HG03442 (cell line): Measurements from ENCODE around the gene PARD3B.

Experiments
- ATAC-seq: cut with Tn5 transposase; IDR thresholded peaks from one replicate; pipeline ENCODE4 v1.9.1; 2021; ENCODE audit warnings: mild to moderate bottlenecking, moderate library complexity; ENCODE audit not compliant: unreplicated experiment

PARD3B gene

DNA sequence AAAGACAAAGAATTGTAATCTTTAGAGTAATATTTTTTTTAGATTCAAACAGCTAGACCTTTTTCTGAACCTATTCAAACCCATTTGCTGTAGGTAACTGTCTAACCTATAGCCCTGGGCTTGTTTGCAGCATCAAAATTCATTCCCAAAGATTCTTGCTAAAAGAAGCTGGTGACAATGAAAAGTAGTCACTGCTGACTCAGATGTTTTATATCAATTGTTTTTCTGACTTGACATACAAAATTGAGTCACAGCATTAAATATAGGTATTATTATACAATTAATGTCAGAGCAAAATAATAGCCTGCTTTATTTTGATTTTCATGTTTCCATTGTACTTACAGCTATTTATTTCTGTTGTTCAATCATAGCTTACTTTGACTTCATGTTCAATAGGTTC, 816.7 kb downstream of the PARD3B start:
- no peak for ATAC-seq

DNA sequence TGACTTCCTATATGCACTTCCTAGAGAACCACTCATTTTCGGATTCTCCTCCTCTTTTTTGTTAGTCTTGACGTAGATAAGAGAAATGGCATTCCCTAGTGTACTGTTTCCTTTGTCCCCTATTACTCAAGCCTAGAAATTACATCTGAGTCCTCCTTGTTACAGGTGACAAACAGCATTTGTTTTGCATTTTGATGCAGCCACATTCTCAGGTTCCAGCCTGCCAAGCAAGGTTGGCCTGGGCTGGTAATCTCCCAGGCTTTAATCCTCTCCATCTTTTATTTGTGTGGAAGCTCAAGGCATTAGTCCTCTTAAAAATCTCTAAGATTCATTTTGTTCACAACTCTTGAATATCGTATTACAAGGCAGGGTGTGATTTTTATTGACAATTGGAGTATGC, 819.0 kb downstream of the PARD3B start:
- no peak for ATAC-seq

DNA sequence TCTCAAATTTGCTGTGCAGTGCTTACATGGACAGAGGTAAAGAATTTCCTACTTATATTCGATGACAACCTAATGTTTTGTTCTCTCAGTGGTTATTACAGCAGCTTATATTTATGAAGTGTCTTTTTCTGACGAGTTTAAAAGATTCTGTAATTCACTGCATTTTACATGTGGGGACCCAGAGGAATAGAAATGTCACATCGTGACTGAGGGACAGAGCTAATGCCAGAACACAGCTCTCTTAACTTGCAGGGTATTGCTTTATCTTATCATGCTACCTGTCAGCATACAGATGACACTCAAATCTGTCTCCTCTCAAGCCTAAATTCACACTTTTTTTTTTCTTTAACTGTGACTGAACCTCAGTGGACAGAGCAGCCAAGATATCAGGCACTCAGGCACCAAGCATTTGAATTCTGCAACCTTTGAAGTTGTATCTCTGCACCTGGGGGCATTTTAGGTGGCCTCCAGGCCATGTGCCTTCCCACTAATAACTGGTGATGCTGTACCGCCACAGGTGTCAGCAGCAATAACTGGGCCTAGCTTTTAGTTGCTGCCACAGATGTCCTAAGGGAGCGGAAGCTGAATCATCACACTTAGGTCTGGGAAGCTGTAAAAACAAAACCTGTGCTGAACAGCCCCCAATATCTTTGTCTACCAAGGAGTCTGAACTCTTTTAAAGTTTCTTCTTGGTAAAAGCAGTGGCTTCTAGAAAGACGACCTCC, 821.2 kb downstream of the PARD3B start:
- no peak for ATAC-seq

DNA sequence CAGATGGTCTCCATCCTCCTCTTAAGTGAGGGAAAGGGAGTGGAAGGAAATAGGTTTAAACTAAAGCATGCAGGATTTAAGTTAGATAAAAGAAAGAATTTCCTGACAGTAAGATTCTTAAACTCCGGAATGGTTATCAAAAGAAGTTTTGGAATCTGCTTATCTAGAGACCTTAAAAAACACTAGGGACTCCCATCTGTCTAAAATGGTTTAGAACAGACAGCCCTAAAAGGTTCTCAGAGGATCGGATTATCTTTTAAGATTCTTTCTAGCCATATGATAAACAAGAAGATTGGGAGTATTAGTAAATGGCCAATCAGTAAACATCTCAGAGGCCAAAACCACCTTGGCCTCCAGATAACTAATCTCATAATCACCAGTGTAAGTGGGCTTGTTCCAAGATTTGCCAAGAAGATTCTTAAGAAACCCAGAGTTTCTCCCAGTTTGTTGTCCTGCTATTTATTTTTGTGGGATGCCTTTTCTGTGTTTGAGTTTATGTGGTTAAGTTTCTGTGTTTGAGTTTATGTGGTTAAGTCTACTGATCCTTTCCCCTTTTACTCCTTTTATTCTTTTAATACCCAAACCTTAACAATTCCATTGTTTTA, 822.2 kb downstream of the PARD3B start:
- no peak for ATAC-seq

DNA sequence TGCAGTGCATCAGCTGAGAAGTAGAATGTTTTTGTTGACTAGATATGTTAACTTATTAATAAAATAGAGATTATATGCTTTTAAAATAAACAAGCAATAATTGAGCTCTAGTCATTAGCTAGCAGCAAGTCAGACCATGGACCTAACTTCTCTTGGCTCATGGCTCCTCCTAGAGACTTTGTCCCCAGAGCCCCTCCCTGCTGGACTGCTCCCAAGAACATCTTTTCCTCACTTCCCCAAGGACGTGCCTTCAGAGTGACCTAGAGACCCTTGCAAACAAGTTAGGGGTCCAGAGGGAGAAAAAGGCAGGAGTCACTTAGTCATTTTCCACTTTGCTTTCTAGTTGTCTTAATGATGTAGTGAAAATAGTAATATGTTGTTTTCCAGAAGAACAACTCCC, 824.5 kb downstream of the PARD3B start:
- ATAC-seq: no peak

DNA sequence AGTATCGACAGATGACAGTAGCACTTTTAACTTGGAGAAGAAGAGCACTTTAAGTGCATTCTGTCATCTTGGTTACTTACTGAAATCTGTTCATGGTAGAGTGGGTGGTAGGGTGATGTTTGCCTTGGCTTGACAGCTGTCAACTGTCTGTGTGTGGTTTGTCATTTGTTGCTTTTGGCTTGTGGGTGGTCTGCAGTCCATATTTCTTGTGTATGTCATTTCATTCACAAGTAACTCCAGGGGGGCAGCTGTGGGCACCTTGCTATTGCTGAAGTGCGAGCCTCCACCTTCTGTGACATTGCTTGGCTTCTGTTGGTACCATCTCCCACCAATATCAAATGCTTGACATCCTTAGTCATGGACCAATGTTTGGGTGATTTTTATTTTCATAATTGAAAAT, 825.5 kb downstream of the PARD3B start:
- ATAC-seq: no peak

DNA sequence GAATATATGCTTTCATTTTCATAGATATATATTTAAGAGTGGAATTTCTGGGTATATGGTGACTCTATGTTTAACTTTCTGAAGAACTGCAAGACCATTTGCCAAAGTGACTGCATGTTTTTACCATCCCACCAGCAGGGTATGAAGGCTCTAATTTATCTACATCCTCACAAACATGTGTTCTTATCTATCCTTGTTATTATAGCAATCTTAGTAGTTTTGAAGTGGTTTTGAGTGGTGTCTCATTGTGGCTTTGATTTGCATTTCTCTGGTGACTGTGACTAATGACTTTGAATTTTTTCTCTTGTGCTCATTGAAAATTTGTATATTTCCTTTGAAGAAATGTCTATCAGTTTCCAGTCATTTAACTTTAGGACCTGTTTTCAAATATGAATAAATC, 826.9 kb downstream of the PARD3B start:
- ATAC-seq: no peak

DNA sequence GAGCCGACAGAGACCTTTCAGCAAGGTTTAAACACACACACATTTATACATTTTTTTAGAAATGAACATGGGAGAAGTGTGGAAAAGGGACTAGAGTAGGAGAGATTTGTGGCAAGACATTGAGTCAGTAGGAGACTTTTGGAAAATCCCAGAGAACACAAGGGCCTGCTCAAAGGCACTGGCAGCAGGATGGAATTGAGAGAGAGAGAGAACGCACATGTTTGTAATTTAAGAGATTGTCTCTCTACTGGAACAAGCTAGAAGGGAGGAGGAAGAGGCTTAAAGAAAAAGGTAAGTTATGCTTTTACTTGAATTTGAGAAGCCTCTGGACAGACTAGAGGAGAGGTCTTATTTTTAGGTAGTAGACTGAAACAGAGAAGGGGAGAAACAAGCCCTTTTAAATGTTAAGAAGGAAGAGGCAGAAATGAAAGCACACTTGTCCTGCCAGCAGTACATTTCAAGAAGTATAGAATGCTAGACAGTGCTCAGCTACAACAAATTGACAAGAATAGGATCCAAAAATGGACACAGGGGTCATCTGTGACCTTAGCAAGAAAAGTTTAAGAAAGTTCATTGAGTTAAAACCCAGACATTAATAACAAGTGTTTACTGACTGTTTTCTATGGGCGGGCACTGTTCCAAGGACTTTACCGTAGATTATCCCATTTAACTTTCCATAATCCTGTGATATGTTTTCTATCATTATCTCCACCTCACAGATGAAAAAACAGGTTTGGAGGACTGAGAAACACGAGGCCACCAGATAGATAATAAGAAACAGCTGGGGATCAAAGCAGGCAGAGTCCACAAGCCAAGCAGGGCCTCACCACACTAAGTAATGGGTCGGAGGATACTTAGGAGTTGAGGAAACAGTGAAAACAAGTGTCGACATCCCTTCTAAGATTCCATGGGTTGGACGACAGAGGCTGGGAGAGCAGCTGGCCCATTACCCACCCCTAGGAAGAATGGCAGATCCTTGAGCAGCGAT, 830.5 kb downstream of the PARD3B start:
- ATAC-seq: no peak

DNA sequence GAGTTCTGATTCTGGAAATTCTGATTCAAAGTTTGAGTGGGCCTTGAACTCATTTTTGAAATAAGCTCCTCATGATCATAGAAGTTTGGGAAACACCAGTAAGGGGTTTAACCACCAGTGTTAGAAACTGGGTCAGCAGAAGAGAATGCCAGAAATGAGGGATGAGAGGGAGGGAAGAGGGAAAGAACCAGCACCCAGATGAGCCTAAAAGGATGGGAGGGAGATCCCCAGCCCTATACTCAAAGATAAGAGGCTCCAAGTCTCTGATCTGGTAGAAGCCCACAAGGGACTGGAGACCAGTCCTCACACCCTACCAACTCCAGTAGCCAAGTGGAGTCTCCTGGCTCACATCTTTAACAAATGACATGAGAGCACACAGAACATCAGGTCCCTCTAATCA, 832.0 kb downstream of the PARD3B start:
- no peak for ATAC-seq

DNA sequence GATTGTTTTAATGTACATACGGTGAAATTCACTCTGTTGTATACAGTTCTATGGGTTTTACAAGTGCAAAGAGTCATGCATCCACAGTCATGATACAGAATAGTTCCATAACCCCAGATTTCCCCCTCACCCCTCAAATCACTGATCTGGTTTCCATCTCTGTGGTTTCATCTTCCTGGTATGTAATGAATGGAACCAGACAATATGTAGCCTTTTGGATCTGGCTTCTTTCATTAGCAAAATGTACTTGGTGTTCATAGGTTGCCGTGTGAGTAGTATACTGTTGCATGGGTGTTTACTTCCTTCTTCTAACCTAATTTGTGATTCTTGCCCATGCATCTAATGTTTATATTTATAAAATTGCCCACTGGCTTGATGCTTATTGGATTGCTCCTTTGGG, 838.3 kb downstream of the PARD3B start:
- no peak for ATAC-seq

DNA sequence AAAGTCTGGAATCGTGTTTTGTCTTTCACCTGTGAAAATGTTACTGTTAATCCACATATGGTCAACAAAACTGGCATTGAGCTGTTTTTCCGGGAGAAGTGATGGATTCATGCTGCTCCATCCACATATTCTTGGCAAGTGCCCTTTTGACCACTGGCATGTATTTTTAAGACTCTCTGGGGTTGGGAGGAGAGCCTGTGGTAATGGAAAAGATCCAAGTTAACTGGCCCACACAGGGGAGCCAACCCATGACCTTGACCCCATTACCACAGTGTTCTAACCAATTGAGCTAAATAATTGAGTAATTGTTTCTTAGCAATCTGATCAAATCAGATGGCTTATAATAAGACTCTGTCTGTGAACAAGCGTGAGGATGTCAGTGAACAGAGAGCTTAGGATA, 840.8 kb downstream of the PARD3B start:
- no peak for ATAC-seq

DNA sequence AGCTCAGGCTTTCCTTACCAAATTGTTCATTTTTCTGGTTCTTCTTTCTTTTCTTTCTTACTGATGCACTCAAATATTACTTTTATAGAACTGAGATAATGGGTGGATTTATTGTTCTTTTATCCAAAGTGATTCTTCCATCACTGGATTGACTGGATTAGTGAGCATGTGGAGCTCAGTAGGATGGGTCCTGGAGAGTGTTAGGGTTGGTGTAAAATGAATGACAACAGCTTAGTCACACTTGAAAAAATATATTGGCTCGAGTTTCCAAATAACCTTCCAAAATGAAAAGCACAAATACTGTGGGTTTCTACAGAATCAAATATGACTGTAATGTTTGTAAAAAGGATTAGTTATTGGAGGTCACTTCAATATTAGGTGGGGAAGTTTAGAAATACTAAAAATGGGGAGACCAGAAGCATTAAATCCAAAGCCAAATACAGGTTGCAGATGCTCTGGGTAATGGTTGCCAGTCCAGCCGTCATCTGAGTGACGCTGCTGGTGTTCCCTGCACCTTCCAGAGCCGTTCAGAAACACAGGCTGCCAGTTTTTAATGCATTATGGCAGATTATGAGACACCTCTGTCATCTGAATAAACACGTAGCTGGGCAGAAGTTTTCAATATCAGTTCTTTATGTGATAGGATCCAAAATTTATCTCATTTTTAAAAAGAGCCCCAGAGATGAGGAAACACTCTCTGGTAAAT, 842.2 kb downstream of the PARD3B start:
- ATAC-seq: no peak

DNA sequence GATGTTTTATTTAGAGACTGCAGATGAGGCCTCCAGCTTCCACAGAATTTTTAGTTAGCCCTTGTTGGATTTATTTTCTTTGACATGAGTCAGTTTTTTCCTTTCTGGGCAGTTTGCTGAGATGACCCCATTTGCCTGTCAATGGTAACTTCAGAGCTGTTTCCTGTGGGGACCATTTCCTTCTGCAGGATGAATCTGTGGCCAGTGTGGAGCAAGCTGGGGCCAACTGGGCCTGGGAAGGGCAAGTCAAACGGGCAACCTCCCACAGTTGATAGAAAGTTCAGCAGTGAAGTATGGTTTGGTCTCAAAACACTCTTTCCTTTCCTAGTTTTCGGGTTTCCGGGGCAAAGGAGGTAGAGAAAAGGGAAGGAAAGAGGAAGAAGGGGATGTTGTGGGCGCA, 845.6 kb downstream of the PARD3B start:
- ATAC-seq: no peak

DNA sequence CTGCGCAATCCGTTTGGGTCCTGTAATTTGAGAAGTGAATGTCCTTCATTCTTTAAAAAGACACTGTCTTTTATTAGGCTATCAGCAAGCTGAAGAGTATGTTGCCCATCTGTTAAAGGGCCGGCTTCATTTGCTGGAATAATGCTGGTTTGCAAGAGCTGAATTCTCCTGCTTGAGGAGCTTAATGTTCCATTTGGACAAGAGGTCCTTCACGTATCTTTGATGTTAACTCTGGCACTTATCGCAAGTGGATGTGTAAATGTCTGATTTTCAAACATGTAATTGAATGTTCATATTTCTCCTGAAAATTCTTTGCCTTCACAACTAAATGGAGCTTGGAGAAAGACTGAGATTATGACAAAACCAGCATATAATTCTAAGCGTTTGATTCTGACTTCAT, 856.2 kb downstream of the PARD3B start:
- ATAC-seq: no peak

DNA sequence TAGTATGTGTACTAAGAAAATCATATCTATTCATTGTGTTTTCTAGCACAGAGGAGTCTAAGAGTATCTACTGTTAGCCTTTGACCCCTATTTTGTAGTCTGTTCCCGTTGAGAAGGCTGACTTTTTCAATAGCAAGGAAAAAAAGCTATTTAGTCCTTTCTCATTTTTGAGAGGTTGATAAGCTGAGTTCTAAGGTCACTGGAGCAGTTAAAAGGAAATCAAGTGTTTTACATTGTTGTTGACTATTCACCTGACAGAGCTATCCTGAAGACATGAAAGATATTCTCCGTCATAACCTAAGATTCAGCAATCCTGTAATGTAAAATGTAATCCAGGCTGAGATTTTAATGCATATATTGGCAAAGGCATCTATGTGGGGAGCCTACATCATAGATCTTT, 856.7 kb downstream of the PARD3B start:
- no peak for ATAC-seq

DNA sequence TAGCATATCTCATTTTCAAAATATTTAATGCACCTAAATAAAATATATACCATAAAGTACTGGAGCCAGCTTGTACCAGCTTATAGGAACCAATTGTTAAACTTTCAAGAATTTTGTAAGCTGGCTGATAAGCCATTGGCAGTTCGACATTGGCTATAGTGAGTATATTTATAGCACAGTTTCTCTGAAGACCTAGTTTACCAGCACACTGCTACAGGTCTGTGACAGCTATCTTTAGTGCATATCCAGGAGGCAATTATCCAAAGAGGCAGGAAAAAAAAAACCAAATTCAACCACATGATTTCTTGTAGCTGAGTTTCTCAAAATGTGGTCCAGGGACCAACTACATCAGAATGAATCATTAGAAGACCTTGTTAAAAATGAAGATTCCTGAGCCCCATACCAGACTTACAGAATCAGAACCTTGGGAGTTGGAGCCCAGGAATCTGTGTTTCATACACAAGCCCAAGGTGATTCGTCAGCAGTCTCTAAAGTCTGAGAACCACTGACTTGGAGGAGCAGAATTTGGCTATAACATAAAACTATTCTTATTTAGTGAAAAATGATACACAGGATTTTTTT, 858.1 kb downstream of the PARD3B start:
- ATAC-seq: no peak

DNA sequence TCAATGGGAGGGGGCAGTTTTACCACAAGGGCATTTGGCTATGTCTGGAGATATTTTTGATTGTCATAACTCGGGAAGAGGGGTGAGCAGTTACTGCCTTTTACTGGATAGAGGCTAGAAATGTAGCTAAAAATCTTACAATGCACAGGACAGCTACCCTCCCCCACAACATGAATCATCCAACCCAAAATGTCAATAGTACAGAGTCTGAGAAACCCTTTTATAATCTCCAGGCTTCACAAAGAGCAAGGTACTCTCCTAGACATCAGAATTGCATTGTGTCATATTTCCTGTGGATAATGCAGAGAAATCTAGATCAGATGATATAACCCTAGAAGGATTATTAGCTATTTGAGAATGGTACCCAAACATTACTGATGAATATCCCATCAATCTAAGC, 859.9 kb downstream of the PARD3B start:
- no peak for ATAC-seq

DNA sequence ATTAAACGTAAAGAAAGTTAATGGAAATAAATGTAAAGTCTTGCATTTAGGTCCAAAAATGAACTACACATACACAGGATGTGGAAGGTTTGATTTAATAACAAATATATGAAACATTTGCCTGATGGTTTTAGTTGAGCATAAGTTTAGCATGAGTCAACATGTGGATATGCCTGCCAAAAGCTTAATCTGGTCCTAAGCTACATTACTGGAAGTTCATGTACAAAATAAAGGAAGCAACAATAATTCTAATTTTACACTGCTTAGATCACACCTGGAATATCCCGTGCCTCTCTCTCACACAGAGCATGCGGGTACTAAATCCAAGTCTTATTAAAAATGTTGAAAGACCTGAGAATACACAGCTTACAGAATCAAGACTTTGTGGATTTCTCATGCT, 860.5 kb downstream of the PARD3B start:
- no peak for ATAC-seq

DNA sequence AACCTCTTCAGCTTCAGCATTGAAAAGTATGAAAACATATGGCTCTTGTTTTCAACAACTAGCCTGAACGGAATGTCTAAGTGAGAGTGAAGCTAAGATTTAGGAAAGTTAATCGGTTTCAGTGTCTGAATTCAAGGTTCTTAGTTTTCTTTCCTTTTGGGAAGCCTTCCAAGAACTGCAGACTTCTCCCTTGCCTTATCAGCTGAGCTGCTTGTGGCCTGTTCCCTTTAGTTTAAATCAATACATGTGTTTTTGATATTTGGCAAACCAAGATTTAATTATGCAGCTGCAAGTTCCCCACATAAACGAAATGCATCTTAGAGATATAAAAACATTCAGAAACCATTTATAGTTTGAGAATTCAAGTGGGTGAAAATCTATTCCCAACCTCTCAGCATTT, 862.7 kb downstream of the PARD3B start:
- no peak for ATAC-seq

DNA sequence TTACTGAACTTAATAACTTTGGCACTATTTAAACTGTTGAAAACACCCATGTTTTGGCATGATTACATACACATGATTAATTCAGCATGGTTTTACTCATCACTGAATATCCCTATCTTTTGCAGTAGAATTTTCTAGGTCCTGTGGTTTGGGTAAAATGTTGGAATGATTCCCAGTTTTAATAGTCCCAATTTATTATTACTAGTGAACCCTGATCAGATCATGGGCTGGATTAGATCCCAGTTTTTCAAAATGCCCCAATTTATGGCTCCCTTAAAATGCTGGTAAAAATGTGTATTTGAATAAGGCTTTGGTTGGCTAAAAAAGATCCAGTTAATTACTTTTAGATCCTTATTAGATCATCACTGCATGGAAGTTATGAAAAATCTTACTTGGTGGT, 863.4 kb downstream of the PARD3B start:
- no peak for ATAC-seq

DNA sequence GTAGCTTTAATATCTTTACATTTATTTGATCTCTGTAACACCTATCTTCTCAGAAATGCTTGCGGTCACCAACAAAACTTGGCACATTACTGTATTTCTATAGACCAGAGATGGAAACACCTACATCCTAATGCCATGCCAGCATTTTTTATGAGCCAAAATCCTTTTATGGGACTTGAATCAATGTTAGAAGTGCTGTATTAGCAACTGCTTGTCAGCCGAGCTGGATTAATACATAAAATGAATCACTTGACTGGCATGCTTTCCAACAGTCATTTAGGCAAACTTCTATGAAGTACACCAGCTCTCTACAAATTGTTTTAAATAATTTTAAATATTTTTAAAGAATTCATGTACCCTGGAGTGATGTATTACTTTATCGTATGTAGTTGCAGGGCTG, 864.1 kb downstream of the PARD3B start:
- ATAC-seq: no peak
